ENCODE measurements around the gene ASS1. TPM values are rescaled to one million over a fixed set of nuclear protein-coding genes. Genes with fewer than 3 reads are reported as not detected.

ASS1 gene
- polyA plus RNA-seq, 6 donors from 2014 or later = not detected

- Mint-ChIP-seq H3K27ac (no peak overlapping the region), H3K4me1 (no peaks in the 10 kb centered on the region), H3K36me3 (peaks cover 0 to 14% of the 10 kb centered on the region in 2 donors), H3K27me3 (peaks cover 13 to 35% (median 32%) of the 10 kb centered on the region in 3 donors), H3K4me3 (no peak overlapping the region), H3K9me3 (peaks cover 5 to 17% (median 11%) of the 10 kb centered on the region in 7 donors)
- ATAC-seq (ENCODE audit: low read depth in 2 of 2) (no peak), DNase-seq (no peak)
Observed at GRCh38 chr9:130498918-130499698, 54.3 kb downstream of the ASS1 start.

- DNase-seq = no peak
- H3K4me3 Mint-ChIP-seq = no peak overlapping the region
- no peak for ATAC-seq (ENCODE audit: low read depth in 2 of 2)
- H3K27me3 Mint-ChIP-seq = peaks cover 12 to 33% (median 28%) of the 10 kb centered on the region in 3 donors
- peaks cover 0 to 12% of the 10 kb centered on the region in 2 donors for H3K36me3 Mint-ChIP-seq
- H3K9me3 Mint-ChIP-seq = peaks cover 3 to 14% (median 10%) of the 10 kb centered on the region in 7 donors
- H3K27ac Mint-ChIP-seq = no peak overlapping the region
- H3K4me1 Mint-ChIP-seq = no peaks in the 10 kb centered on the region
Observed at GRCh38 chr9:130499804-130500263, 55.1 kb downstream of the ASS1 start.

- DNase-seq (no peak), ATAC-seq (ENCODE audit: low read depth in 2 of 2) (no peak)
- H3K27ac Mint-ChIP-seq = peak overlapping the region in 1 of 6 donors; percentile 70
- H3K9me3 Mint-ChIP-seq = peaks cover 0 to 9% (median 4%) of the 10 kb centered on the region in 7 donors
- no peaks in the 10 kb centered on the region for H3K4me1 Mint-ChIP-seq
- peaks cover 0 to 4% of the 10 kb centered on the region in 2 donors for H3K36me3 Mint-ChIP-seq
- peaks cover 8 to 26% (median 21%) of the 10 kb centered on the region in 3 donors for H3K27me3 Mint-ChIP-seq
- peak overlapping the region in 1 of 8 donors; percentile 5 for H3K4me3 Mint-ChIP-seq
Observed at GRCh38 chr9:130500340-130501180, 55.8 kb downstream of the ASS1 start.

- H3K36me3 Mint-ChIP-seq = no peaks in the 10 kb centered on the region
- no peak overlapping the region for H3K27ac Mint-ChIP-seq
- no peaks in the 10 kb centered on the region for H3K4me1 Mint-ChIP-seq
- ATAC-seq (ENCODE audit: low read depth in 2 of 2) = no peak
- no peak overlapping the region for H3K4me3 Mint-ChIP-seq
- peaks cover 0 to 3% (median 0%) of the 10 kb centered on the region in 7 donors for H3K9me3 Mint-ChIP-seq
- no peak for DNase-seq
- peaks cover 8 to 20% (median 15%) of the 10 kb centered on the region in 3 donors for H3K27me3 Mint-ChIP-seq
Observed at GRCh38 chr9:130501639-130502038, 56.9 kb downstream of the ASS1 start.

DNA sequence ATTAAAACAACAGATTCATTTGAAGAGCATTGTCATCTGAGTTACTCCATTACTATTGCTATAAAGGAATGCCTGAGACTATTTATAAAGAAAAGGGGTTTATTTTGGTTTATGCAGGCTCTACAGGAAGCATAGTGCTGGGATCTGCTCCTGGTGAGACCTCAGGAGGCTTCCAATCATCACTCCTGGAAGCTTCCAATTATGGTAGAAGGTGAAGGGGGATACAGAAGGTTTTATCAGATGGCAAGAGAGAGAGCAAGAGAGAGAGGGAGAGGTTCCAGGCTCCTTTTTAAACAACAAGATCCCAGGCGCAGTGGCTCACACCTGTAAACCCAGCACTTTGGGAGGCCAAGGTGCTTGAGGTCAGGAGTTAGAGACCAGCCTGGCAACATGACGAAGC is 63.5 kb downstream of the ASS1 start:
- Mint-ChIP-seq H3K4me3 (no peak overlapping the region), H3K27me3 (peaks cover 17 to 40% (median 25%) of the 10 kb centered on the region in 3 donors), H3K9me3 (peaks cover 5 to 18% (median 11%) of the 10 kb centered on the region in 7 donors), H3K4me1 (no peaks in the 10 kb centered on the region), H3K36me3 (peaks cover 5 to 13% of the 10 kb centered on the region in 2 donors), H3K27ac (no peak overlapping the region)
- ATAC-seq (ENCODE audit: low read depth in 2 of 2) = no peak
- DNase-seq = no peak

GRCh38 chr9:130512199-130512598 is 67.4 kb downstream of the ASS1 start:
- DNase-seq (no peak), ATAC-seq (ENCODE audit: low read depth in 2 of 2) (no peak)
- H3K4me1 Mint-ChIP-seq = no peaks in the 10 kb centered on the region
- peaks cover 5 to 13% of the 10 kb centered on the region in 2 donors for H3K36me3 Mint-ChIP-seq
- no peak overlapping the region for H3K4me3 Mint-ChIP-seq
- H3K27me3 Mint-ChIP-seq = peaks cover 17 to 46% (median 25%) of the 10 kb centered on the region in 3 donors
- H3K27ac Mint-ChIP-seq = no peak overlapping the region
- peaks cover 5 to 18% (median 11%) of the 10 kb centered on the region in 7 donors for H3K9me3 Mint-ChIP-seq

- peaks cover 25 to 53% (median 33%) of the 10 kb centered on the region in 3 donors for H3K27me3 Mint-ChIP-seq
- H3K4me1 Mint-ChIP-seq = no peaks in the 10 kb centered on the region
- H3K36me3 Mint-ChIP-seq = peaks cover 5 to 13% of the 10 kb centered on the region in 2 donors
- H3K9me3 Mint-ChIP-seq = peaks cover 5 to 18% (median 11%) of the 10 kb centered on the region in 7 donors
- ATAC-seq (ENCODE audit: low read depth in 2 of 2) (no peak), DNase-seq (no peak)
- no peak overlapping the region for H3K4me3 Mint-ChIP-seq
- H3K27ac Mint-ChIP-seq = no peak overlapping the region
Observed at GRCh38 chr9:130513078-130513477, 68.3 kb downstream of the ASS1 start.

- Mint-ChIP-seq H3K9me3 (no peaks in the 10 kb centered on the region), H3K27ac (no peak overlapping the region), H3K4me3 (no peak overlapping the region), H3K4me1 (peaks cover 0 to 4% (median 0%) of the 10 kb centered on the region in 3 donors), H3K36me3 (no peaks in the 10 kb centered on the region), H3K27me3 (peaks cover 13 to 25% (median 24%) of the 10 kb centered on the region in 3 donors)
- no peak for DNase-seq
- ATAC-seq (ENCODE audit: low read depth in 2 of 2) = no peak
Observed at GRCh38 chr9:130518233-130518632, 73.5 kb downstream of the ASS1 start.

DNA sequence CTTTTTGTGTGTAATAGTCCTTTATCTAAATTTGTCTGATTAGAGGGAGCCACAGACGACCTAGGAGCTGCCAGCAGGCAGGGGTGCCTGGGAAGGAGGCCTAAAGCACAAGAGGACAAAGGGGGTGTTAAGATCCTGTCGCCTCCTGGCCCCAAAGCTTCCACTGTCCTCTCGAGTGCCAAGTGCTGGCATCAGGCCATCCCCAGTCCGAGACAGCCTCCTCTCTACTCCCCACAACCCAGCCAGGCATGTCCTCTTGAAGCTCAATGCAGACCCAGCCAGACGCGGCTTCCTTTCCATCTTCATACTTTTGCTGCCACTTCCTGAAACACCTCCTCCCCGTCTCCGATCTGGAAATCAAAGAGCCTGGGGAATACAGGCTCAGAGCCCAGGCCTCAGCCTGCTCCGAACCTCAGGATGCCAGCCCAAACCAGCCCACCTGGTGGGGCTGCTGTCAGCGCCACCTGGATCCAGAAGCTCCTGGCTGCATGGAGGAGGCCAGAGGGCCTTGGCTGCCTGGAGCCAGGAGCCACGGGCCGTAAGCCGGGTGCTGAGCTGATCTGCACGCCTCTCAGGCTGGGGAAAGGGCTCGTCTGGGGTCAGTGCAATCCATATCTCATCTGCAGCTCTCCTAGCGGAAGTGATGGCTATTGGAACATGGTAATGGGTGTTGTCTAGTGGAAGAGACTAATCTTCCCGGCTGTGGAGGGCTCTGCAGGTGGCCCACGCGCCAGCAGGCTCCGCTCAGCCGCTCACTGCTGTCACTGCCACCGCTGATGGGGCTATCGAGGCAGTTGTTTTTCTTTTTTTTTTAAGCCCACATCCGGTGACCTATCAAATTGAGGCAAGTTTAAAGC is 74.4 kb downstream of the ASS1 start:
- no peaks in the 10 kb centered on the region for H3K36me3 Mint-ChIP-seq
- peaks cover 0 to 4% (median 0%) of the 10 kb centered on the region in 3 donors for H3K4me1 Mint-ChIP-seq
- no peaks in the 10 kb centered on the region for H3K9me3 Mint-ChIP-seq
- H3K4me3 Mint-ChIP-seq = no peak overlapping the region
- no peak overlapping the region for H3K27ac Mint-ChIP-seq
- no peak for ATAC-seq (ENCODE audit: low read depth in 2 of 2)
- DNase-seq = no peak
- H3K27me3 Mint-ChIP-seq = peaks cover 13 to 28% (median 26%) of the 10 kb centered on the region in 3 donors

GRCh38 chr9:130519927-130520326 is 75.2 kb downstream of the ASS1 start:
- peaks cover 0 to 4% (median 0%) of the 10 kb centered on the region in 3 donors for H3K4me1 Mint-ChIP-seq
- H3K9me3 Mint-ChIP-seq = no peaks in the 10 kb centered on the region
- DNase-seq (no peak), ATAC-seq (ENCODE audit: low read depth in 2 of 2) (no peak)
- H3K27me3 Mint-ChIP-seq = peaks cover 13 to 28% (median 26%) of the 10 kb centered on the region in 3 donors
- H3K36me3 Mint-ChIP-seq = no peaks in the 10 kb centered on the region
- no peak overlapping the region for H3K4me3 Mint-ChIP-seq
- H3K27ac Mint-ChIP-seq = no peak overlapping the region

- no peaks in the 10 kb centered on the region for H3K9me3 Mint-ChIP-seq
Observed at GRCh38 chr9:130521715-130522114, 77.0 kb downstream of the ASS1 start.

GRCh38 chr9:130522233-130522808 is 77.6 kb downstream of the ASS1 start:
- Mint-ChIP-seq H3K27ac (peak overlapping the region in 1 of 6 donors; percentile 25), H3K9me3 (no peaks in the 10 kb centered on the region), H3K27me3 (peaks cover 12 to 38% (median 27%) of the 10 kb centered on the region in 3 donors), H3K36me3 (no peaks in the 10 kb centered on the region), H3K4me3 (no peak overlapping the region), H3K4me1 (peaks cover 0 to 4% (median 0%) of the 10 kb centered on the region in 3 donors)
- no peak for DNase-seq
- no peak for ATAC-seq (ENCODE audit: low read depth in 2 of 2)

More at GRCh38 chr9:130521715-130522114, 77.0 kb downstream of the ASS1 start:
- ATAC-seq (ENCODE audit: low read depth in 2 of 2) (no peak), DNase-seq (no peak)
- H3K36me3 Mint-ChIP-seq = no peaks in the 10 kb centered on the region
- H3K27me3 Mint-ChIP-seq = peaks cover 13 to 33% (median 22%) of the 10 kb centered on the region in 3 donors
- no peak overlapping the region for H3K4me3 Mint-ChIP-seq
- peak overlapping the region in 1 of 6 donors; percentile 42 for H3K27ac Mint-ChIP-seq
- peaks cover 0 to 4% (median 0%) of the 10 kb centered on the region in 3 donors for H3K4me1 Mint-ChIP-seq

Data from naive B cell (primary cell).